ENCODE measurements around the gene PHGDH.
A peak's percentile ranks its signal among the peaks of the same experiment; 100 is the strongest.

PHGDH gene

GRCh38 chr1:119732465-119733168 lies 20.9 kb downstream of the PHGDH start:
- DNase-seq (ENCODE audit: low read depth in 2 of 2), result no peak

GRCh38 chr1:119733754-119734153 lies 22.0 kb downstream of the PHGDH start:
- no peak for DNase-seq (ENCODE audit: low read depth in 2 of 2)

GRCh38 chr1:119735217-119735616 lies 23.5 kb downstream of the PHGDH start:
- no peak for DNase-seq (ENCODE audit: low read depth in 2 of 2)

DNA sequence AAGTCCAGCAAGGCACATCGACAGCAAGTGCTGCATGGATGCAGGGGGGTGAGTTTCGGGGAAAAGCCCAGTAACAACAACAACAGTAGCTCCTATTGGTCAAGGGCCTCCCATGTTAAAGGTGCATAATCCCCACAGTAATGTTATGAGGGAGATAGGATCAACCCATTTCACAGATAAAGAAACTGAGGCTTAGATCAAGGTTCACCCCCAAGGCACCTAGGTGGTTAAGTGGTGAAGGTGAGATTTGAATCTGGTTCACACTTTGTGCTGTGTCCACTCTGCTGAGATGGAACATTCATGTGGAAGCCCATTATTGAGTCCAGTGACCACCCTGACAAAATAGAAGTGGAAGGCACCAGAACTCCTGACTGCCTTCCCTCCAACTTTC lies 24.9 kb downstream of the PHGDH start:
- DNase-seq (ENCODE audit: low read depth in 2 of 2), result no peak

- DNase-seq (ENCODE audit: low read depth in 2 of 2), result no peak
Measured at GRCh38 chr1:119737040-119737682, 25.4 kb downstream of the PHGDH start.

GRCh38 chr1:119738100-119738720 lies 26.5 kb downstream of the PHGDH start:
- DNase-seq (ENCODE audit: low read depth in 2 of 2), result no peak

DNA sequence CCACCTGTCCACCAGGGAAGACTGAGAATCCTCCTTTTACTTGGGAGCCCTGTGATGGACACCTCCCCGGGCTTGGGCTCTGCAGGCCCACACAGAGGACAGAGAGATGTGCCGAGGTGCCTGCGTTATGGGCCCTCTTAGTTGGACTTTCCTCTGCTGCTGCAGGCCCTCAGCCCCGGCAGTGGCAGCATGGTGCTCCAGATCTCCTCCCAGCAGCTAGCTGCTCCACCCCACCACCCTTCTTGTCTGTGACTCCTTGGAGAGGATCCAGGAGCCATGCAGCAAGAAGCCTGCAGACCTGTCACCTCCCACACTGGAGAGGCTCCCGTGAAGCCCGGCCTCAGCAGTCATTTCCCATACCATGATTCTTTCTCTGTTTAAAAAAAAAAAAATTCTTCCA lies 27.4 kb downstream of the PHGDH start:
- no peak for DNase-seq (ENCODE audit: low read depth in 2 of 2)

DNA sequence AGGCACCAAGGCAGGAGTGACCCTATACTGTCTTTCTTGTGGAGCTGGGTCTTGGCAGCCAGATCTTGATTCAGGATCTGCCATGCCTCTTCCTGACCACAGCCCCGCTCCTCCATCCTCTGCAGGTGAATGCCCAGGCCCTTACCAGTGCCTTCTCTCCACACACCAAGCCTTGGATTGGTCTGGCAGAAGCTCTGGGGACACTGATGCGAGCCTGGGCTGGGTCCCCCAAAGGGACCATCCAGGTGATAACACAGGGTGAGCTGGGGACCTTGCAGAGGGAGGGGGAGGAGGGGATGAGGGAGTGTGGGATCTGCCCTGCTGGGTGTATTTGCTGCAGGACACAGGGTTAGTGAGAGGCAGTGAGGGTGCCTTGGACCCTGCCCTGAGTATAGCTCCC lies 28.5 kb downstream of the PHGDH start:
- DNase-seq (ENCODE audit: low read depth in 2 of 2), result no peak

DNA sequence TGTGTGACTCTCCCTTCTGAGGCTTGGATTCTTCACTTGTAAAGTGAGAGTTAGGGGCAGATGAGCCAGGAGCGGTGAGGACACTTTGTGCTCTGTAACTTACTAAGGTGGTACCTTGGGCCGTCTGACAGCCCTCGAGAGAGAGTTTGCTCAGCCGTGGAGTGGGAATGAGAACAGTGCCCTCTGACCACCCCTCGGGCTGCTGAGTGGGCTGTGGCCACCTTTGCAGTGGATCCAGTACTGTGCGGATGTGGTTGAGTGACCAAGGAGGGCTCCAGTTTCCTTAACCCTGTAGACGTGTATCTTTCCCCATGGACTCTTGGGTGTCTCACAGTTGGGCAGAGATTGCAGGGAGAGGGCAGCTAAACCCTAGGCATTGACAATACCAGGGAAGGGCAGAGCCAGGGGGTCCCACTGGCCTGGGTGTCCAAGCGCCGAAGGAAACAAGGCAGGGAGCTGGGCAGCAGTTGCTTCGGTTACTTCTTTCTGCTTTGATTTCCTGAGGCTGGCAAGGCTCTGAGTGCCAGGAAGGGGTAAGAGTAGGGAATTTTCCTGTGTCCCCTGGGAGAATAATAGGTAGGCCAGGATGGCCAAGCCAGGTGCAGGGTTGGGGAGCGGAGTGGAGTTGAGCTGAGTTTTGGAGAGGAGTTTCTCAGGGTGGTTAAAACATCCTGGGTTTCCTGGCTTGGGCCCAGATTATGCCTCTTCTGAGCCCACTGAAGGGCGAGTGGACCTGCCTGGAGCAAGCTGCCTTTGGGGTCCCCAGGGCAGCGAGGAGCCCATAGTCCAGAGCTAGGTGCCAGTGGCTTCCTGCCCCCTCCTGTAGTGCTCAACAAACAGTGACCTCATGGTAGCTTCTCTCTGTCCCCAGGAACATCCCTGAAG lies 29.4 kb downstream of the PHGDH start:
- DNase-seq (ENCODE audit: low read depth in 2 of 2), result no peak

DNA sequence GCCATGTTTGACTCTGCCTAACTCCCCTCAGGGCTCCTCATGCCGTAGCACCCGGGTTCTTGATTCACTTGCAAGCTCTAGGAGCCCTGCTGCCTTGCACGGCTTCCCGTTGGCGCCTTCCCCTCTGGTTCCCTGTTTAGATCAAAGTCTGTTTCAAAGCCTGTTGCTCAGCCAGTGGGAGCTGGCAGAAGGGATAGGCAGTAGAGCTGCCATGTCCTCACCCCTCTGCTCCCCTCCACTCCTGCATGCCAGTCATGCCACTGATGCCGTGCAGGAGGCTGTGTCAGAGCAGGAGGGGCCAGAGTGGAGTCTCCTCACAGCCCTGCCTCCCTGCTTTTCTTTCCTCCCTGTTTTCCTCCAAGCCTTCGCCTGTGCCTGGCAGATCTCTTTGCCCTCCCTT lies 30.5 kb downstream of the PHGDH start:
- DNase-seq (ENCODE audit: low read depth in 2 of 2), result no peak

- no peak for DNase-seq (ENCODE audit: low read depth in 2 of 2)
Measured at GRCh38 chr1:119742677-119743076, 30.9 kb downstream of the PHGDH start.

DNA sequence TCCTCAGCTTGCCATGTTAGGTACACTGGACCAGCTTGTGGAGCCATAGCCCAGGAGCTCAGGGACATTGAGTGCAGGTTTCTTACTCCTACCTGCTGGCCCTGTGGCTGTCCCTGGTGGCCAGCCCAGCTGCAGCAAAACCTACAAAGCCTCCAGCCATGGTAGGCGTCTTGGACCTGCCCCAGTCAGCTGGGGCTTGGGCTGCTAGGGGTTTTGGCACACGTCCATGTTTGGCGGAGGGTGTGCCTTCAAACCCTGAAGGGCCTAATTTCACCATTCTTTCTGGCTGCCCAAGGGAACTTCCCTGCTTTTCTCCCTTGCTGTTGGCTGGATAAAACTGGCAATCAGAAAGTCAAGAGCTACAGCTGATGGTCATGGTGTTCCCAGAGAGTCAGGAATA lies 31.6 kb downstream of the PHGDH start:
- DNase-seq (ENCODE audit: low read depth in 2 of 2), result no peak

GRCh38 chr1:119743776-119744597 lies 32.3 kb downstream of the PHGDH start:
- DNase-seq (ENCODE audit: low read depth in 2 of 2), result peak; percentile 24 to 29

DNA sequence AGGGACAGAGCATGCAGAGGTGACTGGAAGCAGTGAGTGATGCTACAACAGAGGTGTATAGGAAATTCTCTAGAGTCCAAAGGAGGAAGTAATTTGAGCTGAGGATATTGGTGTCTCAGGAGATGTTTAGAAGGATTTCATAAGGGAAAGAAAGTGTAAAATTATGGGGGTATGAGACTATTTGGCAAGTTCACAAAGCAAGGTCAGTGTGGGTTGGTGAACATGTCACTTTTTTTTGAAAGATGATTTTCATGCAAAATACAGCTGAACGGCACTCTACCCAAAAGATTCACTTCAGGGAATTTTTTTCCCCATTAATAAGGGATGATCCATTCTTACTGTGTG lies 32.8 kb downstream of the PHGDH start:
- no peak for DNase-seq (ENCODE audit: low read depth in 2 of 2)

- no peak for DNase-seq (ENCODE audit: low read depth in 2 of 2)
Measured at GRCh38 chr1:119745034-119745433, 33.3 kb downstream of the PHGDH start.

DNA sequence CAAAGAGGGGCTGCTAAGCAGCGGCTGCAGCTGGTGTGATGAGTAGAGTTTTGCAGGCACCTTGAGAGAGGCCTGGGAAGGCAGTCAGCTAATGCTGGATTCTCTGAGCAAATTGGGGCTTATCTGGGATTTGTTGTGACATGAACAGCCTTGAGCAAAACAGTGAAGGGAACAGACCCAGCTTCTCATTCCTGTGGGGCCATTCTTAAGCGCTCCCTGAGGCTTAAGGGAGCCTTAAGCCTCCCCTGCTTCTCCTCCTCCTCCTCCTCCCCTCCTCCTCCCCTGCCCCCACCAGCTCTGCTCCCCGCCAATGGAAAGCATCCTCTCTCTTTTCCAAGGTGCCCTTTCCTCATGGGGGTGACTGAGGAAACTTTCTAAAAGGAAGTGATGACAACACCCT lies 35.7 kb downstream of the PHGDH start:
- DNase-seq (ENCODE audit: low read depth in 2 of 2), result no peak

GRCh38 chr1:119748040-119748439 lies 36.3 kb downstream of the PHGDH start:
- no peak for DNase-seq (ENCODE audit: low read depth in 2 of 2)

DNA sequence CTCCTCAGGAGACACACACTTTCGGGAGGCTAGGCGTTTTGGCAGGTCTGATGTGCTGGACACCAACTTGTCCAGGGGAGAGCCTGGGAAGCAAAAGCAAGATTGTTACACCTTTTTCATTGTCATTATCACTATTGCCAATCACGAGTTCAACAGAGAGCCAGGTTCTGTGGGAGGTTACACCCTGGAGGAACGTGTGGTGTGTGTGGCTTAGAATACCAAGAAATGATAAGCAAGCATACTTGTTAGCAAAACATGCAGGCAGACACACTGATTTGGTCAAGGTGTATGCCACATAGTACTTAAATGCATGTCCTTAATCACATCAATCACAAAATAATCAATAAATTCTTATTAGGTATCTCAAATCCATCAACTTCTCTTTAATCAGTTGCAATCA lies 40.9 kb downstream of the PHGDH start:
- DNase-seq (ENCODE audit: low read depth in 2 of 2), result no peak

- no peak for DNase-seq (ENCODE audit: low read depth in 2 of 2)
Measured at GRCh38 chr1:119758584-119758983, 46.9 kb downstream of the PHGDH start.

- DNase-seq (ENCODE audit: low read depth in 2 of 2), result no peak
Measured at GRCh38 chr1:119762409-119762808, 50.7 kb downstream of the PHGDH start.

DNA sequence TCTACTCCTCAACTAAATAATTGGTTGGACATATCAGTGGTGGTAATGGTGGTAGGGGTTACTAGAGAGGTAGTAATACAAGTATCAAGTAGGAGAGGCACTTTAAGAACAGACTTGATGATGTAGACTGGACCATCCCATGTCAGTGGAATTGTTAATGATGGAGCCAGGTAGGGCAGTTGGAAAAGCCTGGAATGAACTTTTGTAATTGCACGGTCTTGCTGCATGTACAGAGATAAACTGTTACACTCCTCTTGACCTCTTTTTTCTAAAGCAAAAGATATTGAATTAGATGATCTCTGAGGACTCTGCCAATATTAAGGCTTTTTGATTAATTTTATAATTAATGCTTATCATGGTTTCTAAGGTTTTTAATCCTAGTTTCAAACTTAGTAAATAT lies 51.2 kb downstream of the PHGDH start:
- DNase-seq (ENCODE audit: low read depth in 2 of 2), result no peak

DNA sequence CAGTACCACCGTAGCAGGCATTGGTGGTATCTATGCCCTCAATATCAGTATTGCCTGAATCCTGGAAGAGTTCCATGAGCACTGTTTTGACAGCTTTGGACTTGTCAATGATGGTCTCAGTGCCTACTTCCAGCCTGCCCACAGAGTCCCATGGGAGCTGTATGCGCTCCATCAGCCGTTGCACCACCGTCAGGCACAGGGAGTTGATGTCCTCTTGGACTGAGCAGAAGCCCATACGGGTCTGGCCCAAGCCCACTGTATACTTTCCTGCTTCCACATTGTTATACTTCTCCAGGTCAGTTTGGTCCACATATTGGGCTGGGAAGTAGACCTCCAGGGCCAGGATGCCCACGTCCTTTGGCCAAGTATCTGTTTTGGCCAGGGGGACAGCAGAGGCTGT lies 52.5 kb downstream of the PHGDH start:
- no peak for DNase-seq (ENCODE audit: low read depth in 2 of 2)
